Body of pancreas (tissue), 4 donors: Measurements from ENCODE around the gene DOCK3.

Experiments used
- CTCF ChIP-seq, 7 experiments: fragments of 450-650 bp in 4 of 7; fragments of 200-600 bp in 3 of 7; sonication (generic) in 3 of 7; IDR thresholded peaks; one replicate each; pipeline ENCODE4 v1.5.1; 2016 to 2019; ENCODE audit warnings: antibody characterized with exemption in 7 of 7
- POLR2A ChIP-seq, 3 donors: fragments of 450-650 bp; IDR thresholded peaks; one replicate each; pipeline ENCODE4 v1.6.1; 2016; ENCODE audit warnings: antibody characterized with exemption in 3 of 3, mild to moderate bottlenecking in 2 of 3

- TF ChIP-seq CTCF (IDR thresholded peaks at IDR 0.05) = no peak
- no peak for TF ChIP-seq POLR2A (IDR thresholded peaks at IDR 0.05)
Observed at GRCh38 chr3:50815844-50816243, 141.1 kb downstream of the DOCK3 start.
